Stimulated activated CD8-positive, alpha-beta memory T cell treated with anti-CD3 and anti-CD28 coated beads, Interleukin-2, amount 100 ng/mL, for 1 hour (primary cell): ENCODE results near the gene NEDD9.

Experiments used
- DNase-seq, 2 donors: peaks; one replicate each; pipeline ENCODE4 v3.0.0-alpha.2; 2020; ENCODE audit warnings: low read depth in 2 of 2

Gene NEDD9

DNA sequence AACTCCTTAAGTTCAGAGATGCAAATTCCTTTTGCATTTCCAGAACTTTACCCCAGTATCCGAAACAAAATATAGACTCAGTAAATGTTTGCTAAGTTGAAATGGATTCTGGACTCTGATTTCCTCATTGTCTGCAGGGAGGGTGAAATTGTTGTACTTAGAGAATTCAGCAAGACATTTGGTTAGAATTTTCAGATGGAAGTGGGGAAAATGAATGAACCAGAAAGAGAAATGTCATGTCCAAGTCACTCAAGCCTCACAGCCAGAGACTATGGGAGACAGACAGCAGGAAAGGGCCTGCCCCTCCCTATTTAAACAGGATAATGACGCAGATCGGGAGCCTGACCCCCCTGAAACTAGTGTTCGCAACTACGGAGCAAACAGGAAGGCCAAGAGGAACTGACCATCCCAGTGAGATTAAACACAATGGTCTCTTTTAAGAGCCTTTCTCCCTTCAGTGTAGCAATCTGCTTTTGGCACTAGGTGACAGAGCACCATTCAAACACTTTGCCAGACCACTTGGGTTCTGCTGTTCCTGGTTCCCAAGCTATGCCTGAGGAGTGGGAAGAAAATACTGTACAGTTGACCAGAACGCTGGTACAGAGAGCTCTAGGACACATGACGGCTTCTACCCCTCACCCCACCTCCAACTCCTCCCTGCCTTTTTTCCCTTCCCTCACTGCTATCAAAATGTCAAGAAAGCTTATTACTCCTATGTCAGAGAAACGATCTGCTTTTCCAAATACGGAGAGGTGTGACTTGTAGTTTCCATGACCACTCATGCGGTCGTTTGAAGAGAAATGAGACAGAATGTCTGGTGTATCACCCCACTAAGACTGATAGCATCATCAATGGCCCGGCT lies 13.7 kb downstream of the NEDD9 start:
- DNase-seq = no peak

DNA sequence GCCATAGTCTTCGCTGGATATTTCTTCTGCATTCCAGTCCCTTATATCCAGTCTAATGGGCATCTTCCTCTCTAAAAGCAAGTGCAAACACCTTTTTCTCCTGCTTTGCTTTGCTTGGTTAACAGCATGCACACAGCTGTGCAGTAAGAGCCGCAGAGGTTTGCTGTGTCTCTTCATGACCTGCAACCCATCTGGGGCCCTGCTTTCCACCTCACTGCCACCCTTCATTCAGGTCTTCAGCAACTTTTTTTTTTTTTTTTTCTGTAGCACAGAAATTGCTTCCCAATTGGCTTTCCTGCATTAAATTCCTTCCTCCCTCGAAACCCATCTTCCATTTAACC lies 14.4 kb downstream of the NEDD9 start:
- no peak for DNase-seq

DNA sequence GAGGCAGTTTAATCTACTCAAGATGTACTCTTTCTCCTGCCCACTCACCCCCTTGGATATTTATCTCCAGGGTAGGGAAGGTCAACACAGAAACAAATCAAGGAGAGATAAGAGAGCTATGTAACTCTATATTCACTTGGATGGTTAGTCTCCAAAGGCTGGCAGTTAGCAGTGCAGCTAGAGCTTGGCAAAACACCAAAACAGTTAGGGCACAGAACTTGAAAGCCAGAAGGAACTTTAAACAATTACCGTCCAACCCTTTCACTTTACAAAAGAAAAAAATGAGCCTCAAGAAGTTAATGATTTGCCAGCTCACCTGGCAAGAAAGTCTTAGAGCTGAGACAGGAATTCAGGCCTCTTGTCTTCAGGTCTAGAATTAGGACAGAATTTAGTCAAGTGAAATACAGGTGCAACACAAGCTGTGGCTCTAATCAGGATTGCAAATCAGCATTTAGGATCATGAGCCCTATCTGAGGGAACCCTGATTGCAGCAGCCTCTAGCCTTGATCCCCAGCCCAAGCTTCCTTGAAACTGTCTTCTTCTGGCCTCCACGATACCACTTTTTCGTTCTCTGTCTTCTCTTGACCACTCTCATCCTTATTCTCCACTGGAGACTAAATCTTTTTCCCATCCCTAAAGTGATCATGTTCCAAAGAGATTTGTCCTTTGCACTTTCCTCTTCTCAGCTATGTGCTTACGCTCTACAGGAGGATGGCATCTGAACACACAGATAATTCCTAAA lies 14.9 kb downstream of the NEDD9 start:
- no peak for DNase-seq

DNA sequence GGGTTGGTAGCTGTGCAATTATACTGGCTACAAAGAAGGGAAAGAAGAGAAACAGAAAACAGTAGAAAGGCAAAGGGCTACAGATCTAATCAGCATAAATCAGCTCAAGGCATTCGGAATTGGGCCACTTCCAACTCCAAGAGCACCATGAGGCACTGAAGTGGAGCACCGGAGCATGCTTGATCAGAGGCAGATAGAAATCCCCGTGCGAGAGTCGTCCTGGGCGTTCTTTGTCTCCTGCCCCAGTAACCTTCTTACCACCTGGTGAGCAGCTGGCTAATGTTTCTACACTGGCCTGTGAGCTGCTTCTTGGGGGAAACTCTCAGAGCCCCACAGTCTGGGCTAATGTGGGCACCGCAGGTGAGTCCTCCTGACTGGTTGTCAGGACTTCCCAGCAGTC lies 16.7 kb downstream of the NEDD9 start:
- no peak for DNase-seq

DNA sequence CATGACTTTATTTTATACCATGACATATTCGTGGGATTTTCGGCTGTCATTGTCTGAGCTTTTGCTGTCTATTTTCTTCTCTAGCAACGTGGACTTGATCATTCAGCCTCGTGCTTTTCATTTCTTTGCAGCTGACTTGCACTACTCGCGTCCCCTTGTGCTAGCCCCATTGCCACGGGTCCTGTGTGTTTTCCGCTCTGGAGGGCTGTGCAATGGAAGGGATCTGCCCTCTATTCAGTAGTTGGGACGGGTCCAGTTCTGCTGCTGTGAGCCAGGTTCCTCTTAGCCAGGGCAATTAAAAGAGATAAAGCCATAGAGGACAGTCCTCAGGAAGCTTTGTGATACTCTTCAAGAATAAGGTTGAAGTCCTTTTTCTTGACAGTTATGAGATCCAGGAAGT lies 17.6 kb downstream of the NEDD9 start:
- DNase-seq = no peak

DNA sequence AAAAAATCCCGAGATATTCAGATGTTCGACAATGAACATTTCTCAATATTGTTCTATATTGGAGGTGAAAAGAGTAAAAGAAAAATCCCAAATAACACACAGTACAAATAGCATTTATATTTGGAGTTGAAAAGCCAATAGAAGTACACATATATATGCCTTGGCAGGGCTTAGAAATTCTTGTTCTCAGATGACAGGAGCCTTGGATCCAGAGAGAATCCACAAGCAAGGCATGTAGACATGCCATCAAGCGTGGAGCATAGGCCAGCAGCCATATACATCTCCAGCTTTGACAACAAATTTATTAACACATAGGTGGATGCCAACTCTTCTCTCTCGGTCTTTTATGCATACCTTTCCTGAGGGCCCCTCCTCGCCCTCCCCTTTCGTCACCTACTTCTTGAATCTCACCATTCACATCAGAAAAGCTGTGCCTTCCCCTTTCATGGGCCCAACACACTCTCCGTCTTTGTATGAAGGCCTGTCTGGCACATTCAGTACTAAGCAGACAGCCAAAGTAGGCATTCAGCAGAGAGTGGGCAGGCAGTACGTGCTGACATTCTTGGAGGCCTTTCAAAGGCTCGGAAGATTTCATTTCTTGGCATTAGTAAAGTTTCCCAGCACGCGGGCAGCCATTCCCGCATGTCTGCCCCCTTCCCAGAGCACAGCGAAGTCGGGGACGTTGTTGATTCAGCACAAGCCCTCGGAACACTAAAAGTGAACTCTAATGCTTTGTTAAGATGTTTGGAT lies 18.2 kb downstream of the NEDD9 start:
- no peak for DNase-seq

DNA sequence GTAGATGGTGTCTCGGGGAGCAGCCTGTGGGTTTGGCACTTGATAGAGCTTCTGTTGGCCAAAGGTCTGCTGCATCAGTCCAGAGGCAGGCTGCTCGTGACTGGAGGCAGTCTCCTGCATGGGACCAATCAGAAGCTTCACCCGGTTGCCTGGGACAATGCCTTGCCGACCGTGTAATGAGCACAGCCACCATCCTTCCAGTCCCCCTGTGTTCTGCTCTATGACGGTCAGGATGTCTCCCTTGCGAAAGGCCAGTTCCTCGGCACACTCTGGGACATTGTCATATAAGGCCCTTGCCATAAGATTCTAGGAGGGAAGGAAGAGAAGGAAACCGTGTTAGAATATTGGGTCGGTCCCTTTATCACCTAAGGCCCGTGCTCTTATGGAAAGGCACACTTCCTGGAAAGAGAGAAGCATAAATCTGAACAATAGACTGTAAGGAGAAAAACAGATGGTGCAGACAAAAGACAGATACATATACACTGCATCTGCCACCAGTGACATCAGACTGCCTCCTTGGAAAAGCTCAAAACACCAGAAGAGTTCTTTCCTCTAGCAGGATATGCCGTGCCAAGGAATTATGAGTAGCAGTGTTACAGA lies 18.9 kb downstream of the NEDD9 start:
- DNase-seq = no peak

DNA sequence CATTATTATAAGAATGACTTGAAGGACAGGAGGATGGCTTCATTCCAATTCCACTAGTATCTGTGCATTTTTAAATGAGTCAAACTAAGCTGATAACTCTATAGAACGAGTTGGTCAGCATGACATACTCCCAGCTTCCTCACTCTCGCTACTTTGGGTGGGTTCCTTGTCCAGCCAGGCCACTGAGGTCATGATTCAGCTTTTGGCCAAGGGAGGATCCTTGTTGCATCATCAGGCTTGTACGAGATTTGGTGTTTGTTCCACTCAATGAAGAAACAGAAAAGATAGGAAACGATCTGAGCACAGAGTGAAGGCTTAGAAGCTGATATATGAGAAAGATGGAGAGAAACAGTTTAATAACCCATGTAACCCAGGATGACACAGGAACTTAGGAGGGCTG lies 19.8 kb downstream of the NEDD9 start:
- DNase-seq = no peak

DNA sequence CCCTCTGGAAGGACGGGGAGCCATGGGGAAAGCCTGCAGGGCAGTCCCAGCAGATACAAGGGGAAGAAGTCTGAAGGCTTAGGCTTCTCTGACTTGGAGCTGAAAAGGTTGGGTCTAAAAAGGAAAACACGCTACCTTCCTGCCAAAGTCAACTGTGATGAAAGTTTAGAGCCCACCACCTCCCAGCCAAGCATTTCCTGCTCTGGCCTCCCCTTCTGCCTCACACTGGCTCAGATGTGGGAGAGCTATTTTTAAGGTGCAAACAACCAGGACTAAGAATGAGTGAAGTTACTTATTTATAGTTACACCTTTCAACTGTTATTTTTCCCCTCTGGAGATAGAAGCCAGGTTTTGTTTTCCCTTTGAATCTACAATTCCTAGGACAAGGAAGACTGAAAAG lies 21.2 kb downstream of the NEDD9 start:
- DNase-seq = no peak

DNA sequence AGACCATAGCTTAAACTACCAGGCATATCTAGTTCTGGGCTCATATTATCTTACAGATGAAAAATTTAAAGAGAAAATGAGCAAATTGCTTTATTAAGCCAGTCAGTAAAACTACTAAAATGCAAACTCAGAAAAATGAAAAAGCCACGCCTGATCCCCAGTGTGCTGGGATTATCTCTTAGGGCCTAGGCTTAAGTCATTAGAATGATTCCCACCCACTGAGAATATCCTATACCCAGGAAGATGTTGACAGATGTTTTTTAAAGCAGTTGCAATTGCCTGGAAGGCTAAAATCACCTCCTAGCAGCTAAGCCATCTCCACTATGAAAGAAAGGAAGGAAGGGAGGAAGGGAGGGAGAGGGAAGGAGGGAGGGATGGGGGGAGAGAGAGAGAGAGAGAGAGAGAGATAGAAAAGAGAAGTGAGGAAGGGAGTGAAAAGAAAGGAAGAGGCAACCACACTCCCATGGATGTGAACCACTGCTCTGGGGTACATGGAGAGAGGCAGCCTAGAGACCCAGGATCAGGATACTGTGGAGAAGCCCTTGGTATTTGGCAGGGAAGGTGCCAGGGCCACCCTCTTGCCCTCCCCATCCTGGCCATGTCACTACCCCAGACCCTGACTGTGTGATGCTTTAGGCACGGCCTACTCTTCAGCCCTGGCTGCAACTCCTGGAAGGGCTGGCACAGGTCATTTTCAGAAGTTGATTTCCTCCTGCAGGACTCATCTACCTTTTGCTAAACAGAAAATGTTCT lies 21.9 kb downstream of the NEDD9 start:
- no peak for DNase-seq

DNA sequence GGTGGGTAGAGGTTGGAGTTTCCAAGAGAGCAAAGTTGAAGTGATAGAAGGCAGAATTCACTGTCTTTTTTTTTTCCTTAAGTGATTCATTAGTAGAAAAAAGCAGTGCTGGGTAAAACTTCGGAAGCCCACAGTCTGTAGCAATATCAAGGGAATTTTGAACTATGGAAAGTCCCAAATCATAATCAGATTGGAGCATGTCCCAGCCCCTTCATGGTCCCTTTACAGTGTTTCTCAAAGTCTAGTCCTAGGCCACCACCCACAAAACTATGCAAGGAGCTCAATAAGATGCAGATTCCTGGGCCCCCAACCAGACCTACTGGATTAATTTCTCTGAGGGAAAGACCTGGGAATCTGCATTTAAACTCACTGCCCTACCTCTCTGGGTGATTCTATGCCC lies 22.6 kb downstream of the NEDD9 start:
- DNase-seq = no peak

DNA sequence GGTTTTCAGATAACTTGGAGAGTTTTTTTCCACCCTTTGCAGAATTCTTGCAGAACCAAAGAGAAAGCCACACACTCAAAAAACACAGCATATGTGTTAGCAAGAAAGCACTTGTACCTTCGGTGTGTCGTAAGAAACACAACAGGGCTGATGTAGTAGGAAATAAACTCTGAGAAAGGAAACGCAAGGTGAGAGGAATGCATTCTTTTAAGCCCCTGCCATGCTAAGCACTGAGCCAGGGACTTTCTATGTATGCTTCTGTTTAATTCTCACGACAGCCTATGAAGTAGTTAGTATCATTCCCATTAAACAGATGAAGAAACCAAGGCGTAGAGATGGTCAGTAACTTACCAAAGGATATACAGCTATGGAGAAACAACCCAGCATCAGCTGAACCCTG lies 23.1 kb downstream of the NEDD9 start:
- DNase-seq = no peak

DNA sequence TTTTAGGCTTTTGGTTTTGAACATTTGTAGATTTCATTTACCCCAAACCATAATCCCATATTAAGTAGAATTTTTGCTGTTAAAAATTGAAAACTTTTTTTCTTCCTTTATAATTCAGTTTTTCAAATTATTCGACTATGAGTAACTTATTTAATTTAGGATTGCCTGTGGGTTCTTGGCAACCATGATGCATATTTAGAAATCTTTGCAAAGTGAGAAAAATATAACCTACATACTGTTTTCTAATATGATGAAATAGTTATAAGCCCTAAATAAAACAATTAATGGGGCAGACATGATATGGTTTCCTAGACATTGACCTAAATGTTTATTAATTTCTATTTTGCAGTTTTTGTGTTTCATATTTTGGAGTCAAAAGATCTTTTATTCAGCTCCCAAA lies 23.6 kb downstream of the NEDD9 start:
- DNase-seq = no peak

DNA sequence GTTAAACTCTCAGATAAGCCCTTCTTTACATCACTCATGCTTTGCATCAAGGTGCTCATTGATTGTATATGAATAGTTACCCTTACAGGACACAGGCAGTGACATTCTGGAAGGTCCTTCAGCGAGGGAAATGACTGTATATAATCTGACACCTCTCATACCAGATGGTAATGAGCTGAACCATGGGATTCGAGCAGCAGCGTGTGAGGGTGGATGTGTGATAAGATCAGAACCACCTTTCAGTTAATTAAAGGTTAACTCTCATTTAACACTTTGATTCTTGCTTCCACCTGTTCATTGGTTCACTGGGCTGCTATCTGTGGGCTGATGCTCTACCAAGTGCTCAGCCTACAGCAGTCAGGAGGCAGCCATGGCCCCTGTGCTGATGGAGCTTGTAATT lies 24.2 kb downstream of the NEDD9 start:
- no peak for DNase-seq

DNA sequence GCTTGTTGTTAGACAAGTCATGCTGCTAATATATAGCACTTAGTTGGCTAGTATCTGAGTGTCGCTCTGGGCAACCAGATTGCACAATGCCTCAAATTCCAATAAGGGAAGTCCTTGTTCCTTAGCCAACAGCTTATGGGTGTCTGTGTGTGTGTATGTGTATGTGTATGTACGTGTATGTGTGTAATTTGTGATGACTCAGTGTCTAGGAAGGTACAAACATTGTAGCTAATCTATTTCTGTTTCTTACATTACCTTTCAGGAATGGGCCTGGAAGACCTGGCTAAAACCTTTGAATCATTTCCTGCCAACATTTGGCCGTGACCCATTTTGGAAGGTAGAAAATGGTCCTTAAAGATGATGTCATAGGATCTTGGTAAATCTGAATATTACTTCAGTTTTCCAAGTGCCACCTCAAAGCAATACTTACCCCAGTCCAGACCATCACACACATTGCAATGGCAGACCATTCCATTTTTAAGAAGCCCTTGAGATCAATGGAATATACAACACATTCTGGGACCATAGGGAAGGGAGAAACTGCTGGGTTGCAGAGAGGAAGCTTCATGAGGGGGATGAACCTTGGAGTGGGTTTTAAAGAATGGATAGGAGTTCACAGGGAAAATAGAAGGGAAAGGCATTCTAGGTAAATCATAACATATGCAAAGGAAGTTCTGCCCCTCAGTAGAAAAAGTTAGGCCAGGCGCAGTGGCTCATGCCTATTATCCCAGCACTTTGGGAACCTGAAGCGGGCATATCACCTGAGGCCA lies 25.1 kb downstream of the NEDD9 start:
- DNase-seq = no peak

DNA sequence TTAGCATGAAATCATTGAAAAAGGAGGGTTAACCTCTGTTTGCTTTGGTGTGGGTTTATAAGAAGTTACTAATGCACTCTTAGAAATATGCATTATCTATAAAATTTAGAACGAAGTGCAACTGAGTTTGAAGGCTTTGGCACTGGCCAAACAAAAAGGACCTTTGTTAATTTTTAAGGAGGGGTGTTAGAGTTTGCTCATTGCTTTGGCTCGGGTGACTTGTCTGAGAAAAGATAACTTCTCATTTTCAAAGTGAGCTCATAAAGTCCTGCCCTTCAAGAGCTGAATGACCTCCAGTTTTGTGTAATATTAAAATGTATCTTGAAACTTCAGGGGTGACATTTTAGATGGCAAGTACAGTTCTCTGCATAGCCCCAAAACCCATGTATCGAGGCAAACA lies 25.9 kb downstream of the NEDD9 start:
- DNase-seq = no peak

DNA sequence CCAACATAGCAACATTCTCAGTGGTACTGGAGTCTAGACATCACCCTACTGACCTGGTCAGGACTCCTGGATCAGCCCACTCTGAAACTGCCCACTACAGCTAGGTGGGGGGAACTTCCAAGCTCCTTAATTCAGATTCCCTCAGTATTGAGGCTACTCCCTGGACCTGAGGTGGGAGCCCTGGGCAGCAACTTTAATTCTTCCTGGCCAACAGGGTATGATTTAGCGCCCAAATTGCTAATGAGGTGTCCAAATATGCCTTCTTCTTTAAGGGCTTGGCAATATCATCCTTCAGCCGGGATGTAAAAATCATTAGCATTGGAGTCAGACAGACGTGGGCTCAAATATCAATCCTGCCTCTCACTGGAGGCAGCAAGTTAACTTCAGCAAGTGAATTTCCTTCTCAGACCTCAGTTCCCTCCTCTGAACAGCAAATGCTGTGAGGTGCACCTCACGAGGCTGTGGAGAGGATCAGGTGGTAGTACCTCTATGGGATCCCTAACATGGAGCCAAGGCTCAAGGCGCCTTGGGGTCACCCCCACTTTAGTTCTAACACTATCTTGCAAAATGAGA lies 27.6 kb downstream of the NEDD9 start:
- DNase-seq = no peak

DNA sequence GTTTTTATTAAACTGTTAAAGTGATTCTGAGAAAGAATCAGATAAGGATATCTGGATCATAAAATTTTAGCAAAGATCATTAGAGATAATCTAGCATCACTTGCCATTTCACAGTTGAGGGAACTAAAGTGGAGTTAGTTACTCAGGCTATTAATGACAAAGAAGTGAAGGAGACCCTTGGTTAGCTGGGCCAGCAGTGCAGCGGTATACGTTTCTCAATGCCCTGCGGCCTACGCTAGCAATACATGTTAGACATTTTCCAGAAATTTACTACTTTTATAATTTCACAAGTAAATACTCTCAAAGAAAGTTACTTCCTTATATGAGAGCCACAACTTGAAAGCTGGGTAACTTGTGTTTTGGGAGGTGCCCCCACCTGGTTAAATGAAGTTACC lies 28.5 kb downstream of the NEDD9 start:
- DNase-seq = no peak

DNA sequence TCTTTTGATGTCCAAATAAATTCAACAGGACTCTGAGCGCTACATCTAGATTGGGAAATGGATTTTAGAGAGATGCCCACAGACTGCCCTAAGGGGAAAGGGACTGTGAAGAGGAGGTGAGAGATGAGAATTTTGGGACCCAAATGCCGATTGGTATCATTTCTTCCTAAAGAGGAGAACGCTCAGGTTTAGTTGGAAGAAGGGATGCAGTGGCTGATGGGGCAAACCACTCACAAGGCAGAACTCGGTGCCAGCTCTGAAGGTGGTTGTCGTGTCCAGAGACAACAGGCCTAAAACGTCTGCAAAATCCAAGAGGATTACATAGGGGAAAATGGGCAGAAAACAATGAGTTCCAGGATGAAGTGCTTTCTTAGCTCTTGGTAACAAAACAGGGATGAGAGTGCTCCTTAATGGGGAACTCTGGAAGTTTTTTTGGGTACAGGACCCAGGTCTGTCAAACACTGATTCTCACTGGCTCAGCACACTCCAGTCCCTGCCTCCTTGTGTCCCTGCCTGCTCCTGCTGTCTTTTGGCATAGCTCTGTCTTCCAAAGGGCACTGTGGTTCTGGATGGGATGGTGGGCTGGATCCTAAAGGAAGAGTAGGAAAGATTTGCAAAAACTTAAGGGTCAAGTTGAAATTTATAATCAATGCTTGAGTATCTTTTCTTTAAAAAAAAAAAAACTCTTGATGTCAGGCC lies 29.0 kb downstream of the NEDD9 start:
- no peak for DNase-seq
